Hepatic stellate cell (primary cell): ENCODE data around the gene SF3B2.
"Not testable (repeated sequence)": the region's sequence is repeated elsewhere in the genome, so short reads cannot be mapped to it uniquely, and the experiment has no call there.

Source experiments
- DNase-seq: peaks from one replicate; pipeline ENCODE4 v3.0.0; 2011; ENCODE audit warnings: low spot score

SF3B2 gene

DNA sequence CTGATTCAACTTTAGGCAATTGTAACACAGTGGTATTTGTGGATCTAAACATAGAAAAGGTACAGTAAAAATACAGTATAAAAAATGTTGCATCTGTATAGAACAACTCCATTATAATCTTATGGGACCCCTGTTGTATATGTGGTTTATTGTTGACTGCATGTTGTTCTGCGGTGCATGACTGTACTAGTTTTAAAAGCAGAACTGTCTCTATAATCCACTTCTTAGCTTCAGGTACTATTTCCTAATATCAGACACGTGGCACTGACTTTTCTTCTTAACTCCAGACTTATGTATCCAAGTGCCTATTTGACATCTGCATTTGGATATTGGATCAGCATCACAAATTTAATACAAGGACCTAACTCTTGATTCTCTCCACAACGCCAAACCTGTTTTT, 59.0 kb downstream of the SF3B2 start:
- DNase-seq, result no peak

DNA sequence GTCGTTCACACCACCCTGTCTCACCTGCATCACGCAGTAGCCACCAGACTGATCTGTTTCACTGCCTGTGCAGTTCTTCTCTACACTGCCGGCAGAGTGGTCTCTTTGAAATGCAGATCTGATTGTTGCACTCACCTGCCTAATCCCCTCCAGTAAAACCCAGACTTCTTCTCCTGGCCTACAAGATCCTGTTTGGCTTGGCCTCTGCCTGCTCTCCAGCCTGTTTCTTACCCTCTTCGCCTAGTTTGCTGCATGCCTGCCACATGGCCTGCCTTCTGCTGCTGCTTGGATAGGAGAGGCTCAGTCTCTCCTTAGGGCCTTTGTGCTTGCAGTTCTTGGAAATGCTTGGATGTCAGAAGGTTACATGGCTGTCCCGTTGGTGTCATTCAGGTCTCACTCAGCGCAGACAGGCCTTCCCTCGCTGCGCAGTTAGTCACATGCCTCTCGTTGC, 59.9 kb downstream of the SF3B2 start:
- no peak for DNase-seq

DNA sequence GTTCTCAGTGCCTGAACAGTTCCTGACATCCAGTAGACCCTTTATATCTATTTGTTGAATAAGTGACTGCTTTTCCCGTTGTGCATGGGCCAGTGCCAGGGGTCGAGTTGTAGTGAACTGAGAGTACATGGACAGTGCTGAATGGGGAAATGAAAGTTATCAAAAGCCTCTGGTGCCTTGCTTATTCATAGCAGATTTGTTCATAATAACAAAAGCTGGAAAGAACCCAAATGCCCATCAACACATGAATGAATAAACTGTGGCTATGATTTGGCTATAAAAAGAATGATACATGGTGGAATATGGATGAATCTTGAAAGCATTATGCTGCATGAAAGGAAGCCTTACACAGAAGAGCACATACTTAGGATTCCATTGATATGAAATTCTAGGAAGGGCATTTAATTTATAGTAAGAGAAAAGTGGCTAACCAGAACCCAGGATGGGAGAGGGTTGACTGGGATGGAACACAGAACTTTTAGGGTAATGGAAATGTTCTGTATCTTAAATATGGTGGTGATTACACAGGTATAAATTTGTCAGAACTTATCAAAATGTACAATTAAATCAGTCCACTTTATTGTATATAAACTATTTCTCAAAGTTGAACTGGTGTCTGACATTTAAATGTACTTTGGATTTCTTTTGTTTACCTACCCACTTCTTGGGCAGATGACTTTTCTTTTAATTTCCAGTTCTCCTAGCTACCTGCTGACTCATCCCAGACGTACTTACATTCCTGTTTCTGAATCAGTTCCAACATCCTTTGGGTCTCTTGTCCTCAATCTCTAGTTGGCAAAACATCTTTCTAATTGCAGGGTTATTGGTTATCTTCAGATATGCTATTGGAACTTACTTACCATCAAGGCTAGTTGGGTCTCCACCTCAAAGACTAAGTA, 60.7 kb downstream of the SF3B2 start:
- DNase-seq, result peak; percentile 41

DNA sequence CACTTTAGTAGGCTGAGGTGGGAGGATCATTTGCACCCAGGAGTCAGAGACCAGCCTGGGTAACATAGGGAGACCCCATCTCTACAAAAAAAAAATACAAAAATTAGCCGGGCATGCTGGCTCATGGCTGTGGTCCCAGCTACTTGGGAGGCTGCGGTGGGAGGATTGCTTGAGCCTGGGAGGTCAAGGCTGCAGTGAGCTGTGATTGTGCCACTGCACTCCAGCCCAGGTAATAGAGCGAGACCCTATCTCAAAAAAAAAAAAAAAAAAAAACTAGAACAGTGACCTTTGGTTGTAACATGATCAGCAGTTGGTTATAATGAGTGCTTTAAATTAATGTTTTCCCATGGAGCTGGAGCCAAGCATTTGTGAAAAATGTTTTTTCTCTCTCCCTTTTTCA, 62.8 kb downstream of the SF3B2 start:
- not testable (repeated sequence) for DNase-seq

DNA sequence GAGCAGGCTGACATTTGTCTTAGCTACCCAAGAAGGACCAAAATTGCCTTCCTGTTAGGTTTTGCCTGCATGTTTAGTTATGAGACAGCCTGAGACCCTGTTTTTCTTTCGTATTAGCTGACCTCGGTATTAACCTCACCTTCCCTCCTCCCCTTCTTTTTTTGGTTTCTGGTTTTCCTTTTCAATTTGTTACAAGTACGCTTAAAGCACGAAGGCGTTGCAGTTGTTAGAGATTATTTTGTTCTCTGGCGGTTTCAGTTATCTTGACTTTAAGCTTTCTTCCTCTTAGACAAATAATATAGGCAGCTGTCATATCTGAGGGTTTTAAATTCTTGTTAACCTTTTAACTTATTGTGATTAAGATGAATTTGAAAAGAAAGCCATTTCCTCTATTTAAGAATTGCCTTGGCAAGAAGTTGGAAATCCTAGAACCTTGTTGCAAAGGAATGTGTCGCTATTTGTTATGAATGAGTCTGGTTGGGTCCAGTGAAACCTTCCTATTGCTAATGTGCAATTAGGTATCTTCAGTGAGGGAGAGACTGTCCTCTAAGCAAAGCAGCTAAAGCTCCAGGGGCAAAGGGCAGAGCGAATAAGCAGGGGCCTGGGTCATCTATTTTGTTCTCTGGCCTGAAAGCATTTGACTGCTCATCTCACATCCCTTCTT, 63.6 kb downstream of the SF3B2 start:
- no peak for DNase-seq

DNA sequence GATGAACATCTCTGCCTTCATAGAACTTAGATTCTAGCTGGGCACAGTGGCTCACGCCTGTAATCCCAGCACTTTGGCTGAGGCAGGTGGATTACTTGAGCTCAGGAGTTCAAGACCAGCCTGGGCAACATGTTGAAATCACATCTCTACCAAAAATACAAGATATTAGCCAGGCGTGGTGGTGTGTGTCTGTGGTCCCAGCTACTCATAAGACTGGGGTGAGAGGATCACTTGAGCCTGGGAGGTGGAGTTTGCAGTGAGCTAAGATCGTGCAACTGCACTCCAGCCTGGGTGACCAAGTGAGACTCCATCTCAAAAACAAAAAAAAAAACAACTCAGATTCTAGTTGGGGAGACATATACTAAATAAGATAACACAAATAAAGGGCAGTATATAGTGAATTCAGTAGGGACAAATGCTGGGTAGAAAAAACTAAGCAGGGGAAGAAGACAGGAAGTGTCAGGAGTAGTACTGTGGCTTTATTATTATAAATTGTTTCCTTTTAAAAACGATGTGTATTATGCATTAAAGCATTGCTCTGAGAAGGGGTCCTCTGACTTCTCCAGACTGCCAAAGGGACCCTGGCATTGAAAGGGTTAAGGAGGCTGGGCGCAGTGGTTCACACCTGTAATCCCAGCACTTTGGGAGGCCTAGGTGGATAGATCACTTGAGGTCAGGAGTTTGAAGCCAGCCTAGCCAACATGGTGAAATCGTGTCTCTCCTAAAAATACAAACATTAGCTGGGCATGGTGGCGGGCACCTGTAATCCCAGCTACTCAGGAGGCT, 64.6 kb downstream of the SF3B2 start:
- no peak for DNase-seq

DNA sequence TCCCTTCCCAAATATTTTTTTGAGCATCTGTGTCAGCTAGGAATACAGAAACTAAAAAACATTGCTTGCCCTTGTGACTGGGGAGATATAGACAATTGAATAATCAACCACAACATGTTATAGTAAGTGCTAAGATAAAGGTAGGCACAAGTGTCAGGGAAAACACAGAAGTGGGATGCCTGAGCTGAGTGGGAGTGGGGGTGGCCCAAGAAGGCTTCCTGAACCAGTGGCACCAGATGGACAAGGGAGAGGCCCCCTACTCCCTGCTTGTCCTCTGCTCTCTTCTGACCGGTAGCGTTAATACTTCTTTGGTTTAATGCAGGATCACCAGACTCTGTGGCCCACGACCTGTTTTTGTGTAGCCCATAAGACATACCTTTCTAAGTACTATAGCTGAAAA, 66.7 kb downstream of the SF3B2 start:
- no peak for DNase-seq
